Measurements from ENCODE around the gene PTPN12.
"Not testable (repeated sequence)": the region's sequence is repeated elsewhere in the genome, so short reads cannot be mapped to it uniquely, and the experiment has no call there.

PTPN12 gene

GRCh38 chr7:77537136-77537777 is at the start of gene PTPN12:
Gene PTPN12, plus strand, starts transcription at chr7:77537295. Its CDS starts 252 bp downstream, at chr7:77537547.
- no peak for DNase-seq

DNA sequence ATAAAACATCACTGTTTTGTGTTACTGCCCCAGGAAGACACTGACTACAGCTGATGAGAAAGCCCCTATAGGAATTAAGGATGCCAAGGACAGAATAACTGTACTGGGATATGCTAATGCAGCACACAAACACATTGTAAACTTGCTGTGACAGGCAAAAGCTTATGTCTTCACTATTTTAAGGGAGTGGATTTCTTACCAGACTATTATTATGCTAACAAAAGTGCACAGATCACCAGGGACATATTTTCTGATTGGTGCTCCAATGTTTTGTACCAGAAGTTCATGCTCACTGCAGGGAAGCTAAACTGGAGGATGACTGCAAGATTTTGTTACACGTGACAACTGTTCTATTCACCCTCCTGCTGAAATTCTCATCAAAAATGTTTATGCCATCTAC is 48.1 kb upstream of the PTPN12 start:
- DNase-seq, result no peak

GRCh38 chr7:77497079-77497478 is 40.0 kb upstream of the PTPN12 start:
- DNase-seq, result no peak

DNA sequence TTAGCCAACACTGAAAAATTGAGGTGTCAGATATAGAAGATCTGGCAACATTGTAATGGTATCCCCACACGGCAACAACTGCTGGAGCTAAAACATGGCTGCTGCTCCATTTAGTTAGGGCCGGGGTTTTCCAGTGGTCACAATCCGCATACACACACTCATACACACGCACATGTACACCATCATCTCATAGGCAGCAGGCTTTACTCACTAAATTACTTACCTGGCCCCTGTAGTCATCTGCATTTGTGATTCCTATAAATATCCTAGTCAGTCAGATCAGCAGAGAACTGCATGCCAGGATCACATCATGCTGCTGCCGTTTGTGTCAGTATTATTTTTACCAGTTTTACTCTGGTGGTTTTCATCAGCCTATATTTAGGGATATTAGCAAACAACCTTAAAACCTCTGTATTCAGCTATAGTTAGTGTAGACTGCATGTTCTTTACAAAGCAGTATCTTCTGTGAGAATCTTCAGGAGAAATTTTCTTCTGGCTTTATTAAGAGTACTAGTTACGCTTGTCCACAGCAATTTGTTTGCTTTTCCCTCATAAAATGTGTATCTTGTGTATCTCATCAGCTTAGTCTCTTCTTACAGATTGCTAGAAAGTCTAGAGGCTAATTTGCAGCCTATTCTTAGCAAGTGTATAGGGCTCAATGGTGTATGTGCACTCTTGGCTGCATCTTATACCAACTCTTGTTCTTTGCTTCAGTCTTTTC is 38.3 kb upstream of the PTPN12 start:
- DNase-seq, result no peak

DNA sequence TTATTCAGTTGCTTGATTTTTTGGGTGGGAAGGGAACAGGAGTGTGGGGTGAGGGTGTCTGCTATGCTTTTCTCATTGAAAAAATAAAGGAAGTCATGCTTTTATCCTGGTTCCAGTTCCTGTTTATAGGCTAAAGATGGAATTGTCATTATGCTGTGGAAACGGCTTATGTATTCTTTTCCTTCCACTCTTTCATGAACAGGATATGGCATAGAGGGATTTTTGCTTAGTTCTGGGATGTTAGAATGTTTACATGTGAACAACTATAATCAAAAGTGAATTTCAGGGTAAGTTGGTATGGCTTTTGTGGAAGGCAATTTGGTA is 35.9 kb upstream of the PTPN12 start:
- DNase-seq, result no peak

DNA sequence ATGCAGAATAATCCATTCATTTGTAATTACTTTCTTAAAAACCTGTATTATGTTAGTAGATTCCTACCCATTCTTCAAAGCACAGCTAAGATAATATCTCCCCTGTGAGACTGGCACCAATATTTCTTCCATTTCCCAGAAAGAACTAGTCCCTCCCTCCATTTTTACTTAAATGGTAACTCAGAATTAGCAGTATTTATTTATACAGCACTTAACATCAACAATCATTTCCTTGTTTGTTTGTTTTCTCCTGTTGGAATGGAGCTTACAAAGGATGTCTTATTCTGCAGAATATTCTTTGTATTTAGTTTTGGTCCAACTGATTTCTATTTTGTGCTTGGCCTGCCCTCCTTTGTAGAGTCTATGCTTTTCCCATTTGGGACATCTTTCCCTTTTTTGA is 32.1 kb upstream of the PTPN12 start:
- DNase-seq, result no peak

GRCh38 chr7:77506899-77507298 is 30.2 kb upstream of the PTPN12 start:
- DNase-seq, result no peak

DNA sequence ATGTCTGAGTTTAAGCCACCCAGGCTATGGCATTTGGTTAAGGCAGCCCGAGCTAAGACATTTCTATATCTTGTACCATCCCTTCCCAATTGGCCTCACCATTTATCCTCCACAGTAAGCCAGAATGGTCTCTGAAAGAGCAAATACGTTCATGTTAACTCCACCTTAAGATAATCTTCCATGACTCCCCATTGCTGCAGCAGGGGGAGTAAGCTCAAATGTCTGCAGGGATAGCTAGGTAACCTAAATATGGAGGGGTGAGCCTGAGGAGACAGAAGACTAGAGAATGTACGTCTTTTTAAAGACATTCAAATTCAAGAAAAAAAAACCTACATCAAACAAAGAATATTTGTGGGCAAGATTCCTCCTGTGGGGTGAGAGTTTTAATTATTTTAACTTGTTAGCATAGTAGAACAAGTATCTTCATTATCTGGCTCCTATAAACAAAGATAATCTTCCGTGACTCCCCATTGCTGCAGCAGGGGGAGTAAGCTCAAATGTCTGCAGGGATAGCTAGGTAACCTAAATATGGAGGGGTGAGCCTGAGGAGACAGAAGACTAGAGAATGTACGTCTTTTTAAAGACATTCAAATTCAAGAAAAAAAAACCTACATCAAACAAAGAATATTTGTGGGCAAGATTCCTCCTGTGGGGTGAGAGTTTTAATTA is 24.0 kb upstream of the PTPN12 start:
- DNase-seq, result not testable (repeated sequence)

DNA sequence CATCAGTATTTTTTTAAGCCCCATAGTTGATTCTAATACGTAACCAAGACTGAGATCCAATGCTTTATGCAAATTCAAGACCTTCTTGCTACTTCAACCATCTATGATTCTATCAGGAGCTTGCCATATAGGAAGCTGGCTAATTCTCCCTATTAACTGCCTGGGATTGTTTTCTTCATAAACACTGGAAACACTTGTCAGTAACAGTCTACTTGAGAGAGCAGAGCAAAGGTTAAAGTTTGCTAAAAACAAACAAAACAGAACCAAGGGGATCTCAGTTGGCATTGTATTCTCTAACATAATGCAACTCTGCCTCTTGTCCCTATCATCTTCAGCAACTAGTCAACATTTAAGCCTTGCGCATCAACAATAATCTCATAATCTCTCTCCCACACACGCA is 21.0 kb upstream of the PTPN12 start:
- DNase-seq, result no peak

DNA sequence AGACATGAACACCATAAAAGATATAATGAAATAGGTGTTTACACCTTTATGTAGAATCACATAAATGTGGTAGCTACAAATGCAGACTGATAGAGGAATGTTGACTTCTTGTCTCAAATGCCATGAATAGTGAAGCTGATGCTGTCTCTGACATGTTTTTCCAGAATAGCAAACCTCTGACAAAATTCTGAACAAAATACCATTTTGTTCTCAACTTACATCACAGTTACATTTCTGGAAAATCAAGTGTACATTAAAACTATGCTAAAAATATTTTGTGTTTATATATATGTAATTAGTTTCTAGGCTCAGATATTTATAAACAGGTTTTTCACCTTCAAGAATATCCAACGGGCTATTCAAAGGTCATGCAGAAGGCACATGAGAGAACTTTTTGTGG is 16.8 kb upstream of the PTPN12 start:
- DNase-seq, result no peak

GRCh38 chr7:77521537-77521936 is 15.6 kb upstream of the PTPN12 start:
- not testable (repeated sequence) for DNase-seq

DNA sequence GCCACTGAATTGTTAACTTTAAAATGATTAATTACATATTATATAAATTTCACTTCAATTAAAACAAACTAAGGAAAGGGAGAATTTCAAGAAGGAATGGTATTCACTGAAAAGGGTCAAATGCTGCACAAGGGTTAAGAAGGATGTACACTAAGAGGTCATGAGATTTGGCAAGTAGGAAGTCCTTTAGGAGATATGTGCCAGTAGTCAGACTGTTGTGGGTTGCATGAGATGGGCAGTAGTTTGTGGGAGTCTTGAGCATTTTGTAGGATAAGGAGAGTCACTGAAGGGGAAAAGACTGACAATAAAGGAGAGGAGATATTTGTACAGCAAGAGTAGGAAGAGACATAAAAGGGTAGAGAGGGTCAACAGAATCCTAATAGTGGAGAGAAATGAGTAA is 12.4 kb upstream of the PTPN12 start:
- DNase-seq, result no peak

- DNase-seq, result peak; percentile 11
These were observed 11.9 kb upstream of the PTPN12 start for GRCh38 chr7:77525231-77525630.

- DNase-seq, result no peak
These were observed 8.7 kb upstream of the PTPN12 start for GRCh38 chr7:77528368-77528767.

- no peak for DNase-seq
These were observed 7.8 kb upstream of the PTPN12 start for GRCh38 chr7:77529279-77529678.

- no peak for DNase-seq
These were observed 6.1 kb upstream of the PTPN12 start for GRCh38 chr7:77531038-77531437.

DNA sequence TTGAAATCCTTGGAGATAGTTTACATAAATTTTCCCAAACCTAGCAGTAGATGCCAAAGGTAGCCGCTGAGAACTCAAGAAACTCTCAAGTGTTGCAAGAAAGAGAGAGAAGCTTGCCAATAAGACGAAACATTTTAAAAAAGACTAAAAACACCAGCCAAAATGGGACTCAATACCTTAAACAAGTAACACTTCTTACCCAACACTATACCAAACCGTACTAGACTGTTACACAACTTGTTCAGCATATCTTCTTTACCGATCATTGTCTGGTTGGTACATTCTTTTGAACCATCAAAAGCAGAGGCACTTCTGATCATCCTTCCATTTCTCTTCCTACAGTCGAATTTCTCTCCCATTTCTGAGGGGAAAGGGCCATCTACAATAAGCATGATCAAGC is 4.8 kb upstream of the PTPN12 start:
- no peak for DNase-seq

- not testable (repeated sequence) for DNase-seq
These were observed 4.4 kb upstream of the PTPN12 start for GRCh38 chr7:77532732-77533131.

DNA sequence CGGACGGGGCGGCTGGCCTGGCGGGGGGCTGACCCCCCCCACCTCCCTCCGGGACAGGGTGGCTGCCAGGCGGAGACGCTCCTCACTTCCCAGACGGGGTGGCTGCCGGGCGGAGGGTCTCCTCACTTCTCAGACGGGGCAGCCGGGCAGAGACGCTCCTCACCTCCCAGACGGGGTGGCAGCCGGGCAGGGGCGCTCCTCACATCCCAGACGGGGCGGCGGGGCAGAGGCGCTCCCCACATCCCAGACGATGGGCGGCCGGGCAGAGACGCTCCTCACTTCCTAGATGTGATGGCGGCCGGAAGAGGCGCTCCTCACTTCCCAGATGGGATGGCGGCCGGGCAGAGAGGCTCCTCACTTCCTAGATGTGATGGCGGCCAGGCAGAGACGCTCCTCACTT is 3.0 kb upstream of the PTPN12 start:
- DNase-seq, result not testable (repeated sequence)

- no peak for DNase-seq
These were observed 1.1 kb upstream of the PTPN12 start for GRCh38 chr7:77536017-77536412.

DNA sequence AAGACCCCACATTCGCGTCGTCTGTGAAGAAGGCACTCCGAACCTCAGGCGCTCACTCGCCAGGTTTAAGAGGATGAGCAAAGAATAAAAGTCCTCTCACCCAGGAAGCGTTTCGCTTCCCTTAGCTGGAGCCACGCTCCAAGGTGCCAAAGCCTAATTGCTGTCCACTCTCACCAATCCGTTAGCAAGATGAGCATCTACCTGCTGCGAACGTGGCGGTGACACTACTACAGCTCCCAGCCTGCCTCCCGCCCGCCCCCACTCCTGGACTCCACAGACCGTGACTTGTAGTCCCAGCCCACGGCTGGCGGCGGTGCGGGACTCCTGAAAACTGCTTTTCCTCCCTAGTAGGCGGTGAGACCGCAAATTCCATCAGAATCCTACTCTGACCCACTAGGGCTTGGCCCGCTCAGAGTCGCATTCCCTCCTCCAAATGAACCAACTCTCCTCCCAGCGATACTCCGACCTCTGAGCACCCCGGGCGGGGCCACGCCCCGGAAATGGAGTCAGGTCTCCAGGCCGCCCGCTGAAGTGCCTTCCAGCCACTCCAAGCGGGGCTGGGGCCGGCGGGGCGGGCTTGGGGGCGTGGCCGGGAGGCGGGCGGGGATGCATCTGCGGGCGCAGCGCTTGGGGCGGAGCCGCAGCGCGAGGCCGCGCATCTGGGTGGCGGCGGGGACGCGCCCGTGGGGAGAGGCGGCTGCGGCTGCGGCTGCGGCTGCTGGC is 521 bp upstream of the PTPN12 start:
- peak; percentile 97 for DNase-seq

DNA sequence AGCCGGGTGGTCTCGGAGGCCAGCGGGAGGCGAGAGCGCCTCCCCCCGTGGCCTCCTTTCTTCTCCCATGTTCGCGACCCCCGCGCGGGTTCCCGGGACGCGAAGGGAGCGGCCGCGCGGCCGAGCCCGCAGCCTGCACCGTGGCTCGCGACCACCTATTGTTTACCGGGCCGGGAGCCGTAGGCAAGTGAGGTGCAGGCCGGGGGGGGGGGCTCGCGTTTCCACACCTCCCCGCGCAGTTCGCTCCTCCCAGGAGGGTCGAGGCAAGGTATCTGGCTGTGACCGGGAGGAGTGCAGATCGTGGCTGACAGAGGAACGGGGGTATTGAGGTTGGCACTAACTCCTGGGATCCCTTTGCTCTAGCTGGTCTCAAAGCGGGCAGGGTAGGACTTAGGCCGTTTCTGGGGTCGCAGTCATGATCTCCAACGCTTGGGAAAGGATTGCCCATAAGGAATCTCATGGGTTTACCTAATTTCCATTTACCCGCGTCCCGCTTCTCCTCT is 734 bp downstream of the PTPN12 start:
- DNase-seq, result peak; percentile 34
